Activated CD8-positive, alpha-beta memory T cell treated with anti-CD3 and anti-CD28 coated beads for 4 hours (primary cell): ENCODE measurements around the gene SMTNL1.

Source experiments
- DNase-seq, 2 donors: peaks; one replicate each; pipeline ENCODE4 v3.0.0-alpha.2; 2020; ENCODE audit warnings: low read depth in 2 of 2

Gene SMTNL1

GRCh38 chr11:57588046-57588710, 50.8 kb downstream of the SMTNL1 start:
- DNase-seq: no peak

GRCh38 chr11:57596266-57596885, 59.0 kb downstream of the SMTNL1 start:
- no peak for DNase-seq

- no peak for DNase-seq
Observed at GRCh38 chr11:57597461-57597915, 60.1 kb downstream of the SMTNL1 start, which contains the start of gene SERPING1. TSS of gene SERPING1 (plus strand) at chr11:57597685. CDS start at chr11:57598271, 586 bp downstream.

GRCh38 chr11:57597916-57598830, 60.8 kb downstream of the SMTNL1 start:
- DNase-seq: no peak

GRCh38 chr11:57598831-57599155, 61.4 kb downstream of the SMTNL1 start:
- DNase-seq: no peak

- no peak for DNase-seq
Observed at GRCh38 chr11:57599381-57599780, 62.0 kb downstream of the SMTNL1 start.
